ENCODE results near the gene FLVCR2.
A peak's percentile ranks its signal among the peaks of the same experiment; 100 is the strongest.
"Not testable (repeated sequence)": the region's sequence is repeated elsewhere in the genome, so short reads cannot be mapped to it uniquely, and the experiment has no call there.

FLVCR2 gene

GRCh38 chr14:75579882-75580281 lies 1.5 kb downstream of the FLVCR2 start:
- DNase-seq (no peak), ATAC-seq (replicated peaks) (no peak)
- no peaks in the 10 kb centered on the region for H3K9me3 Mint-ChIP-seq
- H3K27ac Mint-ChIP-seq: no peak overlapping the region
- H3K4me1 Mint-ChIP-seq (ENCODE audit: low read depth in 2 of 2): peaks cover 16 to 20% of the 10 kb centered on the region in 2 donors
- no peaks in the 10 kb centered on the region for H3K27me3 Mint-ChIP-seq
- H3K36me3 Mint-ChIP-seq (ENCODE audit: insufficient read depth): no peaks in the 10 kb centered on the region
- peak overlapping the region; percentile 87 to 92 for H3K4me3 Mint-ChIP-seq

GRCh38 chr14:75587388-75587787 lies 9.0 kb downstream of the FLVCR2 start:
- Mint-ChIP-seq H3K9me3 (no peaks in the 10 kb centered on the region), H3K36me3 (ENCODE audit: insufficient read depth) (no peaks in the 10 kb centered on the region), H3K4me1 (ENCODE audit: low read depth in 2 of 2) (no peaks in the 10 kb centered on the region), H3K27me3 (no peaks in the 10 kb centered on the region), H3K4me3 (no peak overlapping the region), H3K27ac (no peak overlapping the region)
- ATAC-seq (replicated peaks) (no peak), DNase-seq (no peak)

GRCh38 chr14:75589931-75590330 lies 11.5 kb downstream of the FLVCR2 start:
- H3K4me1 Mint-ChIP-seq (ENCODE audit: low read depth in 2 of 2): no peaks in the 10 kb centered on the region
- H3K4me3 Mint-ChIP-seq: no peak overlapping the region
- H3K27ac Mint-ChIP-seq: no peak overlapping the region
- ATAC-seq (replicated peaks) (no peak), DNase-seq (no peak)
- no peaks in the 10 kb centered on the region for H3K9me3 Mint-ChIP-seq
- no peaks in the 10 kb centered on the region for H3K36me3 Mint-ChIP-seq (ENCODE audit: insufficient read depth)
- H3K27me3 Mint-ChIP-seq: no peaks in the 10 kb centered on the region

GRCh38 chr14:75591331-75591946 lies 13.0 kb downstream of the FLVCR2 start:
- DNase-seq: no peak
- Mint-ChIP-seq H3K4me3 (no peak overlapping the region), H3K9me3 (no peaks in the 10 kb centered on the region), H3K27me3 (no peaks in the 10 kb centered on the region), H3K36me3 (ENCODE audit: insufficient read depth) (no peaks in the 10 kb centered on the region), H3K27ac (no peak overlapping the region), H3K4me1 (ENCODE audit: low read depth in 2 of 2) (no peaks in the 10 kb centered on the region)
- no peak for ATAC-seq (replicated peaks)

- H3K27ac Mint-ChIP-seq: no peak overlapping the region
- H3K36me3 Mint-ChIP-seq (ENCODE audit: insufficient read depth): no peaks in the 10 kb centered on the region
- no peak for DNase-seq
These were observed 13.7 kb downstream of the FLVCR2 start for GRCh38 chr14:75591987-75592575.

GRCh38 chr14:75595226-75595625 lies 16.8 kb downstream of the FLVCR2 start:
- Mint-ChIP-seq H3K36me3 (ENCODE audit: insufficient read depth) (no peaks in the 10 kb centered on the region), H3K4me3 (no peak overlapping the region), H3K27ac (no peak overlapping the region), H3K27me3 (no peaks in the 10 kb centered on the region), H3K4me1 (ENCODE audit: low read depth in 2 of 2) (no peaks in the 10 kb centered on the region), H3K9me3 (no peaks in the 10 kb centered on the region)
- no peak for DNase-seq
- ATAC-seq (replicated peaks): no peak

More at GRCh38 chr14:75591987-75592575, 13.7 kb downstream of the FLVCR2 start:
- H3K4me3 Mint-ChIP-seq: no peak overlapping the region
- ATAC-seq (replicated peaks): no peak
- no peaks in the 10 kb centered on the region for H3K9me3 Mint-ChIP-seq
- no peaks in the 10 kb centered on the region for H3K4me1 Mint-ChIP-seq (ENCODE audit: low read depth in 2 of 2)
- no peaks in the 10 kb centered on the region for H3K27me3 Mint-ChIP-seq

- Mint-ChIP-seq H3K4me1 (ENCODE audit: low read depth in 2 of 2) (no peaks in the 10 kb centered on the region), H3K36me3 (ENCODE audit: insufficient read depth) (no peaks in the 10 kb centered on the region), H3K9me3 (no peaks in the 10 kb centered on the region), H3K27ac (no peak overlapping the region), H3K27me3 (no peaks in the 10 kb centered on the region), H3K4me3 (no peak overlapping the region)
- DNase-seq (no peak), ATAC-seq (replicated peaks) (no peak)
These were observed 18.7 kb downstream of the FLVCR2 start for GRCh38 chr14:75597149-75597548.

GRCh38 chr14:75600100-75600499 lies 21.7 kb downstream of the FLVCR2 start:
- not testable (repeated sequence) for H3K27me3 Mint-ChIP-seq; DNase-seq; H3K4me3 Mint-ChIP-seq; H3K4me1 Mint-ChIP-seq (ENCODE audit: low read depth in 2 of 2); H3K9me3 Mint-ChIP-seq; ATAC-seq (replicated peaks); H3K36me3 Mint-ChIP-seq (ENCODE audit: insufficient read depth); H3K27ac Mint-ChIP-seq

GRCh38 chr14:75601061-75601460 lies 22.6 kb downstream of the FLVCR2 start:
- H3K27me3 Mint-ChIP-seq; H3K9me3 Mint-ChIP-seq; H3K27ac Mint-ChIP-seq; H3K4me3 Mint-ChIP-seq; H3K36me3 Mint-ChIP-seq (ENCODE audit: insufficient read depth); DNase-seq; ATAC-seq (replicated peaks); H3K4me1 Mint-ChIP-seq (ENCODE audit: low read depth in 2 of 2): not testable (repeated sequence)

- H3K36me3 Mint-ChIP-seq (ENCODE audit: insufficient read depth): no peaks in the 10 kb centered on the region
- no peaks in the 10 kb centered on the region for H3K27me3 Mint-ChIP-seq
- H3K9me3 Mint-ChIP-seq: peaks cover 0 to under 1% of the 10 kb centered on the region in 2 donors
- DNase-seq (no peak), ATAC-seq (replicated peaks) (no peak)
- H3K27ac Mint-ChIP-seq: no peak overlapping the region
- H3K4me1 Mint-ChIP-seq (ENCODE audit: low read depth in 2 of 2): no peaks in the 10 kb centered on the region
- no peak overlapping the region for H3K4me3 Mint-ChIP-seq
These were observed 24.1 kb downstream of the FLVCR2 start for GRCh38 chr14:75602503-75602902.

- H3K9me3 Mint-ChIP-seq: peaks cover 0 to 2% of the 10 kb centered on the region in 2 donors
- ATAC-seq (replicated peaks): no peak
- H3K4me3 Mint-ChIP-seq: no peak overlapping the region
- no peaks in the 10 kb centered on the region for H3K4me1 Mint-ChIP-seq (ENCODE audit: low read depth in 2 of 2)
- DNase-seq: no peak
- no peak overlapping the region for H3K27ac Mint-ChIP-seq
- peaks cover 0 to 8% of the 10 kb centered on the region in 2 donors for H3K27me3 Mint-ChIP-seq
- H3K36me3 Mint-ChIP-seq (ENCODE audit: insufficient read depth): no peaks in the 10 kb centered on the region
These were observed 26.8 kb downstream of the FLVCR2 start for GRCh38 chr14:75604979-75605851.

GRCh38 chr14:75605916-75606315 lies 27.5 kb downstream of the FLVCR2 start:
- peaks cover 0 to 2% of the 10 kb centered on the region in 2 donors for H3K9me3 Mint-ChIP-seq
- DNase-seq (no peak), ATAC-seq (replicated peaks) (no peak)
- no peaks in the 10 kb centered on the region for H3K4me1 Mint-ChIP-seq (ENCODE audit: low read depth in 2 of 2)
- H3K27me3 Mint-ChIP-seq: peaks cover 0 to 8% of the 10 kb centered on the region in 2 donors
- no peaks in the 10 kb centered on the region for H3K36me3 Mint-ChIP-seq (ENCODE audit: insufficient read depth)
- H3K4me3 Mint-ChIP-seq: no peak overlapping the region
- H3K27ac Mint-ChIP-seq: no peak overlapping the region

- Mint-ChIP-seq H3K9me3 (peaks cover 0 to 2% of the 10 kb centered on the region in 2 donors), H3K27ac (no peak overlapping the region), H3K27me3 (peaks cover 0 to 8% of the 10 kb centered on the region in 2 donors), H3K36me3 (ENCODE audit: insufficient read depth) (no peaks in the 10 kb centered on the region), H3K4me3 (no peak overlapping the region), H3K4me1 (ENCODE audit: low read depth in 2 of 2) (no peaks in the 10 kb centered on the region)
- ATAC-seq (replicated peaks): no peak
- DNase-seq: no peak
These were observed 28.6 kb downstream of the FLVCR2 start for GRCh38 chr14:75607044-75607443.

Data from effector memory CD8-positive, alpha-beta T cell (primary cell).